NCI-H2107 treated with DMSO at 0.1 percent for 48 hours (cell line): ENCODE data around the gene AACS.

Experiments
- DNase-seq: peaks from one replicate; lab custom pipeline; 2025; ENCODE audit not compliant: unreplicated experiment; lab: John Stamatoyannopoulos, UW

The AACS gene

DNA sequence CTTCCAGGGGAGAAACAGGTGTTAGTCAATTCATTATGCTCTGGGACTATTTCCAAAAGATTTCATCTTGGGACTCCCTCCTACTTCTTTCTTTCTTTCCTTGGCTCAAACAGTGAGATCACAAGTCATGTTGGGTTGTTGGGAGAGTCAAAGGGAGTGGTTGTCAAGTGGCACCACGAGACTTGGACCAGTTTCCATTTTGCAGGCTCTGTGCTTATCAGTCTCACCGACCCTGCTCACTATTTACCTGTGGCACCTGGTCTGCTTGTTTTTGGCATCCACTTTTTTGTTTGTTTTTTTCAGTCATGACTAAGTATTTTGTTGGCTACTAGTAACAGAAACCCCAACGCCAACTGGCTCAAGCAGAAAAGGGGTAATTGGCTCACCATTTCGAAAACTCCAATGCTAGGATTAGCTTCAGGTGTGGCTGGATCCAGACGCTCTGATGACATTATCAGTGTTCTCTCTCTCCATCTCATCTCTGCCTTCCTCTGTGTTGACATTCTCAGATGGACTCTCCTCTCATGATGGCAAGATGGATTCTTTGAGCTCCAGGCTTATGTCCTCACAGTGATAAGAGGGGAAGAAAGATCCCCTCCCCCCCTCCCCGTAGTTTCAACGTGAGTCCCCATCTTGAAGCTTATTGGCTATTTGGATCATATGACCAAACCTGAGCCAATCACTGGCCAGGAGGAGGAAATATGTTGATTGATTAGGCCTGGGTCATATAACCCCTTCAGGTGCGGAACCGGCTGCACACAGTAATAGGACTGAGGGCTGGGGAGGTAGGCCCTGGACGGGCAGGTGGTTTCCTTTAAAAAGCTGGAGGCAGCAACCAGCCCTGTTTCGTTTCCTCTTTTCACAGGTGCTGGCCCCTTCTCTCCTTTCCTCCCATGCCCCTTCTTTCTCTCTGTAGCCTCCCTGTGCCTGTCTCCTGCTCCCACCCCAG is 84.2 kb downstream of the AACS start:
- DNase-seq, result no peak

DNA sequence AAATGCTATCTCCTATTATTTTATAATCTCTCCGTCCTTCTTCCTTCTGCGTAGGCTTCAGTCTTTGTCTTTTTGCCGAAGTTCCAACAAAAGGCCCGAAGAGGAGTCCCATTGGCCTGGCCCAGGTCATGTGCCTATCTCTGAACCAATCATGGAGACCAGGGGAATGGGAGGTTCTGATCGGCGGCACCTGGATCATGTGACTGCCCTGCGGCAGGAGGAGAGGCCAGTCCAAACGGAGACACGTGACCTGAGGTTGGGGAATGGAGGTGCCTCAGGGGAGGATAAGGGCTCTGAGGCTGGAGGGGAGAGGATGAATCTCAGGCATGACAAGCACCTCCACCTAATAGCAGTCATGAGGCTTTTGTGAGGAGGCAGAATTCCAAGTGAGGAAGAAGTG is 86.0 kb downstream of the AACS start:
- no peak for DNase-seq

DNA sequence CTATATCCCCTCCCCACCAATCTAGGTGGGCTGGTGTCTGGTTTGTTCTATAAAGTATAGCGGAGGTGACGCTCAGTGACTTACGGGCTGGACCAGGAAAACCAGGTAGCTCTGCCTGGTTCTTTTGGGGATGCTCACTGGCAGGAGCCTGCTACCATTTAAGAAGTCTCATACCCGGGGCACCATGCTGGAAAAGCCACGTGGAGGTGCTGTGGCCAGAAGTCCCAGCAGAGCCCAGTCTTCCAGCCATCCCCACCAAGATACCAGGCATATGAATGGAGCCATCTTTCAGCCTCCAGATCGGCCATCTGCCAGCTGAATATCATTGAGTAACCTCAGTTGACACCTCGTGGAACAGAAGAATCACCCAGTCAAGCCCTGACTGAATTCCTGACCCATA is 87.2 kb downstream of the AACS start:
- no peak for DNase-seq

DNA sequence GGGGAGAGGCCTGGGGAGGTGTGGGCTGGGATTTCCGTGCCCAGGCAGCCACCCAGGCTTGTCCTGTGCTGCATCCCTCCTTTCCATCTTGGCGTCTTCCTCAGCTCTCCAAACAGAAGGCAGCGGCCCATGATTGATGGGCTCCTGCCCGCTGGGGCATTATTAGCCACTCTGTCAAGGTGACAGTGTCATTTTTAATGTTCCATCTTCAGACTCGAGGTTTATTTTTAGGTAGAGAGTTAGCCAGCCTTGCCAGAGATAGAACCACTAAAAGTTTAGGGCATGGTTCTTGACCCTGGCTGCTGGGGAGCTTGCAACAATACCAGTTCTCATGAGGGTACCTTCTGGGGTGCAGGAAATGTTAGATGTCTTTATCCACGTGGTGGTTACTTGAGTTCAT is 90.1 kb downstream of the AACS start:
- DNase-seq, result no peak

DNA sequence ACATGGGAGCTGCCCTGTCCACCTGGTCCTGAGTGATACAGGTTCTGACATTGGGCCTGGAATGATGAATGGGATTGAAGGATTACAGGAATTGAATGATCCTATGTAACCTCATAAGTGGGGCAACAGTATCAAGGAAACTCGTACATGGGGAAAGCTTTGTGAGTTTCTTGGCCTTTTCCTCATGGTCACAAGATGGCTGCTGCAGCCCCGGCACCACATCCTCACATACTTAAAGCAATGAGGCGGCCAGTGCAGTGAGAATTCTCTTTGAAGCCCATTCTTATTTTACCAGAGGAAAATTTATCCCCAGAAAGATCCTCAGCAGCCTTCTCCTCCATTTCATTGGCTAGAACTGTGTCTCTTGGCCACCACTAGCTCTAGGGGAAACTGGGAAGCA is 91.9 kb downstream of the AACS start:
- no peak for DNase-seq

DNA sequence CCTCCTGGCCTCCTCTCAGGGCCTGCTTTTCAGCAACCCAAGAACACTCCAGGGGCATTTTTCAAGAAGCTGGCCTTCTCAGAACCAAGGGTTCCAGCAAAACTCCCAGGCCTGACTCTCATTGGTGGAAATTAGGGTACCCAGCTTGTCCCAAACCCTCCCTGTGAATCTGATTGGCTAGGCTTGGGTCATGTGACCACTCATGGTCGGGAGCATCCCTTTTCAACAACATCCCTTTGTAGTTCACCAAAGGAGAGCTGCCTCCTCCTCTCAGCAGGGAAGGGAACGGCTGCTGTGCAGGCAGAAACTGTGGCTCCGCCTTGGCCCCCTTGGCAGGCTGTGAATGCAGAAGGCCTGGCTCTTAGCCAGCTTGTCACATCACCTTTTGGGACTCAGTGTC is 94.5 kb downstream of the AACS start:
- DNase-seq, result no peak

DNA sequence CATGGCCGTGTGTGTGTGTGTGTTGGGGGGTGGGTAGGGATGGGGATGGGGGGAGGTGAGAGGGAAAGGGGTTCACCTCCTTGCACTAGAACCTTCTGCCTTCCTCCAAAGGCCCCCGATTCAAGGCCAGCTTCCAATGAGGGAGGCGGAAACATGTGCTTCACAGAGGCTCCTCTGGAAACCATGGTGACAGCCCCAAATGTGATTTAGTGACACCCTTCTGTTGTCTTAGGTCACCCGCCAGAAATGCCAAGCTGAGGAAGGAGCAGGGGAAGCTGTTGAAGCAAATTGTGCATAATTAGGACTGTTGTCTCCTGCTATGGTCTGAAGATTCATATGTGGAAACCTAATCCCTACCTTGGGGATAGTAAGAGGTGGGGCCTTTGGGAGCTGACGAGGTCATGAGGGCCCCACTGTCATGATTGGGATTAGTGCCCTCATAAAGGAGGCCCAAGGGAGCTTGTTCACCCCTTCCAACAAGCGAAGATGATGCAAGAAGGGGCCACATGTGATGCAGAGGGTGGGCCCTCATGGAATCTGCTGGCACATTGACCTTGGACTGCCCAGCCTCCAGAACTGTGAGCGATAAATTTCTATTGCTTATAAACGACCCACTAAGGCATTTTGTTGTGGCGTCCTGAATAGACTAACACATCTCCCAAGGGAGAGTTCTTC is 95.2 kb downstream of the AACS start:
- DNase-seq, result no peak

DNA sequence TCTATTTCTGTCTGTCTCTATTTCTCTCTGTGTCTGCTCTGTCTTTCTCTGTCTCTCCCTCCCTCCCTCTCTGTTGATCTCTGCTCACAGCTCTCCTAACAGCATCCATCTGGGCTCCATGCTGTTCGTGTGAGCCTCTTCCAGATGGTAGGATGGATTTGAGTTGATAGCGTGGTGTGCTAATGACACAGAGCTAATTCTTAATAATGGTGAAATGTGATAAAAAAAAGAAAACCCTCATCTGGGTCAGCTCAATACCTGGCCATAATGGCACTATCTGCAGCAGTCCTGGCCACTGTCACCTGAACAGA is 96.4 kb downstream of the AACS start:
- DNase-seq, result no peak

DNA sequence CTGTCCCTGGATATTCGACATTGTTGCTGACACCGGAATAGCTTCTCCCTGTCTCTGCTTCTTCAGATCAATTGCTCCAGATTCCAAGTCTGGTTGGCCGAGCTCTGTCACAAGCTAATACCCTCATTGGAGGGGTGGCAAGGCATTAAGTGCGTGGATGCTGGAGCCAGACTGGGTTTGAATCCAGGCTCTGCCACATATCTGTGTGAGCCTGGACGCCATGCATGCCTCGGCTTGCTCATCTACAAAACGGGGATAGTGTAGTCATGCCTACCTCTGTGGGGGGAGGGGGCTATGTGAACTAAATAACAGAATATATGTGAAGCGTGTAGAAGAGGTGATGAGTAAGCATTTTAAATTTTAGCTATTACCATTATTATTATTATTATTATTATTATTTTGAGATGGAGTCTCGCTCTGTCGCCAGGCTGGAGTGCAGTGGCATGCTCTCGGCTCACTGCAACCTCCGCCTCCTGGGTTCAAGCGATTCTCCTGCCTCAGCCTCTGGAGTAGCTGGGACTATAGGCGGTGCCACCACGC is 97.3 kb downstream of the AACS start:
- DNase-seq, result no peak

DNA sequence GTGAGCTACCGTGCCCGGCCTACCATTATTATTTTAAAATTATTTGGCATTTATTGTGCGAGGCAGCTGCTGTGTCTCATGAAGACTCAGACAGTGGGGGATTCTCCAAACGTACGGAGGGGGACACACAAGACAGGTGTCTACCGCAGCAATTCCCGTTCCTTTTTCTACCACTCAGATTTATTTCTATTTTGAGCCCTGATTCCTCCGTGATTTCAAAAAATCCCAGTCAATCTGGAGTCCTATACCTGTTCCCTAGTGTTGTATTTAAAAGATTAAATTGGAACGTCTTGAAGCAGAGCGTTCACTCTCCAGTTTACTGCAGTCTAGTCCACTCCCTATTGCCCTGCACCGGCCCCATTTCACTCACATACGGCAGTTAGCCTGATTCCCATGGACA is 97.9 kb downstream of the AACS start:
- DNase-seq, result no peak

DNA sequence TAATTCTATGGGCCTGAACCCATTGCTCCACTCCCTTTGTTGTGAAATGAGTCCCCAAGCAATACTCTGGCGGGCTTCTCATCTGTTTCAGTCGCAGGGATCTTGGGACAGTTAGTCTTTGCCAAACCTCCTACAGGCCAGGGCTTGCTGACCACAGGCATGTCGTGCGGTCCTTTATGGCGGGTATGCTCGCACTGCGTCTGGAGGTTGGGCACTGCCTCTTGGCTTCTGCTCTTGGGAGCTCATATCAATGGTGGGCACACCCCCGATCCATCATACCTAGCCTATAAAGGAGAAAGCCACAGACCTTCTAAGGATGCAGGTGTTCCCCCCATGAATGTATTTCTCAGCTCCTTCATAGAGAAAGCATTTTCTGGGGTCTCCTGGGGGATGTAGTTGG is 99.3 kb downstream of the AACS start:
- no peak for DNase-seq

DNA sequence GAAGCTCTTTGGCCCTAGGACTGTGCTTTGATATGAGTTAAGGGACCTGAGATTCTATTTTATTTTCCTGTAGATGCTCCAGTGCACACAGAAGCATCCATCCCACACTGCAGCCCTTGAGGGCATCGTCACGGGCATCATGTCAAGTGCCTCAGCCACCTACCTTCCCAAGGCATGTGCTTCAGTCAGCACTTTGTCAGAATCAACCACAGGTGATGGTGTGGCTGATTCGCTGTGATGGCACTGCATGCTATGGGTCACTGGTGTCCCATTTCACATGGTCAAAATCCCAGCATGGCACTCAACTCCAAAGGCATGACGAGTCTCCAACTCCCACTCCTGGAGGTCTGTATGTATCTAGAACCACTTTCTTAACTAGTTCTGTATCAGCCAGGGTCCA is 100.8 kb downstream of the AACS start:
- no peak for DNase-seq

DNA sequence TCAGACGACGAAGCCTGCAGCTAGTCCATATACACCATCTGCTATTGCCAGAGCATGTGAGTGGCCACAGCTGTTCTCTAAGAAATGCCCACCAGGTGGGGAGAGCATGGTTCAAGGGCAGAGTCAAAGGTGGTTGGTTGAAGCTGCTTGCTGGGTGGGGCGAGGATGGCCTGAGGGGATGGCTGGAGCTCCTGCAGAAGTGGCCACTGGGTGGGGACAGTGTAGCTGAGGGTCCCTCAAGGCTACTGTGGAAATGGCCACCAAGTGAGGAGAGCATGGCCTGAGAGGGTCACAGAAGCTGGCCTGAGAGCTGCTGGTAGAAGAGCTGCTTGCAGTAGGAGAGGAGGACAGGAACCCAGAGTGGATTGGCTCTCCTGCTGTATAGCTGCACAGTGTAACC is 102.4 kb downstream of the AACS start:
- DNase-seq, result no peak

DNA sequence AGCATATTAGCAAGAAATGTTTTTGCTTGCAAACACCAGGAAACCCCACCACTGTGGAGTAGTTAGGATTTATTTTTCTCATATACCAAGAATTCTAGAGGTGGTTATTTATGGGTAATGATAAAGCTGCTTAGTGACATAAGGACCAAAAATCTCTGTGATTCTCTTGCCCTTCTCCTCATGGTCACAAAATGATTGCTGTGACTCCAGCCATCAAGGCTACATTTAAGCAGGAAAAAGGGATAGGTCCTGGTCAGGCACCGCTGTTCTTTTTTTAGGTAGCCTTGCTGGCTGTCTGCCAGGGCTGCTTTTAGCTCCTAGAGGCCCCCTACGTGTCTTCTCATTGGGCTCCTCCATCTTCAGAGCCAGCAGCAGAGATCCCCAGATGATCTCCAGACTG is 104.2 kb downstream of the AACS start:
- DNase-seq, result no peak

DNA sequence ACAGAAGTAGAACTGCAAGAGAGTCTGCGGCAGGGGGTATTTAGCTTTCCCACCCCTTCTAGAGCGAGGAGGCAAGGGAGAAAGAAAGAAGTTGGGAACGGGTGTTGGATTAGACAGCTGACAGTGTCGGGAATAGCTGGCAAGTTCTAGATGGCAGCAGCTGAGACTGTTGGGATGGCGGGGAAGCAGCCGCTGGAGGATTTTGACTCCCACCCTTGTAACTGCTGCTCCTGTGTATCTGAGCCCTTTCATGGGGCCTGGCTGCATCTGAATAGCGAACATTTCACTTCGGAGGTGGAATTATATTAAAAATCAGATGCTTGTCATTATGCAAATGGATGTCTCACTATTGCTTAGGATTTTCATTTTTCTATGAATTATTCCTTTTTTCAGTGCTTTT is 104.6 kb downstream of the AACS start:
- DNase-seq, result no peak

DNA sequence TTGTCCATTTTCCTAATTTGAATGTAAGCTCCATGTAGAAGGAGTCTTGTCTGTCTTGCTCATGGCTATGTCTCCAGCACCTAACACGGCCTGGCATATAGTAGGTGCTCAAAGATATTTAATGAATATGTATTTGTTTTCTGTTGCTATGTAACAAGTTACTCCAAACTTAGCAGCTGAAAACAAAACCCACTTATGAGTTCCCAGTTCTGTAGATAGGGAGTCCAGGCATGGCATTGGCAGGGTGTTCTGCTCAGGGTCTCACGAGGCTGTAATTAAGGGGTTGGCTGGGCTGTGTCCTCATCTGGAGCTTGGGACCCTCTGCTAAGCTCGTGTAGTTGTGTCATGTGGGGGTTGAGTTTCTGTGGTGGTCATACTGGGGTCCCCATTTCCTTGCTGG is 106.0 kb downstream of the AACS start:
- no peak for DNase-seq

DNA sequence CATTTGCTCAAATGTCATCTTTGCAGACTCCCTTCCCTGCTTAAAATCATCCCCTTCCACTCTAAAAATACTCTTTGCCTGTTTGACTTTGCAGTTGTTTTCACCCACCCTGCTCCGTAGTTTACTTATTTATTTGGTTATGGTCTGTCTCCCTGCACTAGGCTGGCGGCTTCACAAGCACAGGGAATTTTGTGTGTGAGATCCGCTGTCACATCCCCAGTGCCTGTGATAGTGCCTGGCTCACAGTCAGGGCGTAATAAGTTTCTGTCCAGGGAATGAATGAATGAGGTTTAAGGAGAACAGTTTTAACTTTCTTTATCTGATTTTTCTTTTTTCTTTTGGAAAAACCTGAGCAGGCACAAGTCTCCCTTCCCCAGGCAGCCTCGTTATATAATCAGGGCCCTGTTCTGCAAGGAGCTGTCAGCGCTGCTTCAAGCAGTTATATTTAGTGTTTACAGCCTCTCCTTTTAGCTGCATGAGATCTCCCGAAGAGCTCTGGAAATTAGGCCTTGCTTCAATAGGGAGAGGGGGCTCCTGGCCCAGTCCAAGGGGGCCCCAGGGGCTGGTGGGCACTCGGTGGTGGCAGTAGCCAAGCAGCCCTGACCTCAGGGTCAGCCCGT is 107.1 kb downstream of the AACS start:
- DNase-seq, result no peak

DNA sequence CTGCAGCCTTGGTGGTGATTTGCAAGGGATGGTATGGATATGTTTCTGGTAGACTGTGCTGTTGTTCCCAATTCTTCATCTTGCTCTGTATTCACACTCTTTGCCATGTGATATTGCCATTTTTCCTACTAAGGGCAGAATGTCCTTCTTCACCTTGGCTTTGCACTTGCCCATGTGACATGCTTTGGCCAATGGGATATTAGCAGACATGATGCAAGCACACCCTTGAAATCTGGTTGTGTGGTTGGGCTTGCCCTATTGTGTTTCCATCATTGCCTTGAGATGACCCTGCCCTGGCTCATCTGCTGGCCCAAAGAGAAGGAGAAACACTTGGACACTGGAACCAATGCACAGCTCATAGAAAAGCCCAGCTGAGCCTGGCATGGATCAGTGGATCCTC is 110.3 kb downstream of the AACS start:
- no peak for DNase-seq

DNA sequence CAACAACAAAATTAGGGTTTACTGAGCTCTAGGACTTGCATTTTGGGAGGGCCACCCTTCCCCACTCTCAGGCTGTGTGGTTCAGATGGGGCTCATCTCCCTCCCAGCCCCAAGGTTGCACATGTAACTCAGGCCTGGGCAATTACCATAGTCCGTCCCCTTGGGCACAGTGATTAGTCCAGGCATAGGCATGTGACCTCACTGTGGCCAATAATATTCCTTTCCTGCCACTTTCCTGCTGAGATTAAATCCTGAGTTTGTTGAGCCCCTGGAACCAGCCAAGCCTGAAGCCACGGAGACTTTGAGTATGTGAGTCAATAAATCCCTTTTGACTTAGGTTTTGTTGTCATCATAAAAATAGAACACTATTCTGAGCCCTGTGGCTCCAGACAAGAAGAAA is 113.0 kb downstream of the AACS start:
- no peak for DNase-seq

DNA sequence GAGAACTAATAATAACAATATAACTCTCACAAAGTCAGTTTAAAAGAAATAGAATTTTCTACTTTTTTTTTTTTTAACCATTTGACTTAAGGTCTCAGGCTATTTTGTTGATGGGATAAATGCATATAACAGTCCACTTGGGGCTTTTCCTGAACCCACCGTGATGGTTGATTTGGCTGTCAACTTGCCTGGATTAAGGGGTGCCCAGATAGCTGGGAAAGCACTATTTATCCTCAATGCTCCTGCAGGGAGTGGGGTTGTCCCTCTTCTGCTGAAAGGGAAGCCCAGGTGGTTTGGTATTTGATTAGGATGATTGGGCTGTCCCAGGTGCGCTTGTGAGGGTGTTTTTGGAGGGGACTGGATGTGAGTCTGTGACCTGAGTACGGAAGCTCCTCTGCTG is 114.9 kb downstream of the AACS start:
- no peak for DNase-seq

DNA sequence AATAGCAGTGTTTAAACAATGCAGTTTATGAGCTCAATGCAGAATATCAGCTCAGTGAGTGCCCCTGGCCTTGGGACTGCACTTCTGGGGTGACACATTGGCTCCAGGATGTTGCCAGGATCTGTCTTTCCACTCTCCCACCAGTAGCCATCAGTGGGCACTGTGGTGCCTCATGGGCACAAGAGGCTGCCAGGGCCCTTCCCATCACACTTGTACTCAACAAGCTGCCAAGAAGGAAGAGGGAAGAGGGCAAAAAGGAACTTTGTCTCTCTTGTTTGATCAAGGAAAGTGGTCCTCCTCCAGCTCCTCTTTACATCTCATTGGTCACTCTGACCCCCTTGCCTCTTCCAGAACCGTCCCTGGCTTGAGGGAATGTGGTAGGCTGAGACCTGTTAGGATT is 115.9 kb downstream of the AACS start:
- no peak for DNase-seq
